Body of pancreas (tissue), 4 donors: ENCODE measurements around the gene FUBP1. TPM values are rescaled to one million over a fixed set of nuclear protein-coding genes. Genes with fewer than 3 reads are reported as not detected.

Experiments used
- ATAC-seq: fragments of 150-250 bp; one replicate; pipeline ENCODE4 v1.9.1; 2016
- DNase-seq, 4 donors: peaks; one replicate each; pipeline ENCODE4 v3.0.0-alpha.2; 2019
- H3K27ac ChIP-seq, 4 donors: fragments of 200-600 bp; sonication (generic); 1 replicate in 3 of 4; 2 replicates in 1 of 4; pipeline versions ENCODE4 v1.5.1 to v1.6.1; 2016 to 2019; ENCODE audit warnings: mild to moderate bottlenecking in 1 of 4, mixed read lengths in 1 of 4, moderate library complexity in 1 of 4
- H3K27me3 ChIP-seq, 2 donors: fragments of 200-600 bp; sonication (generic); one replicate each; pipeline ENCODE4 v1.6.0; 2016; ENCODE audit warnings: mild to moderate bottlenecking in 1 of 2
- H3K36me3 ChIP-seq, 2 donors: fragments of 200-600 bp; sonication (generic); replicated peaks in 1 of 2; 2 replicates each; pipeline ENCODE4 v1.5.1; 2016; ENCODE audit warnings: low read depth in 2 of 2; ENCODE audit not compliant: insufficient read depth in 1 of 2
- H3K4me1 ChIP-seq: fragments of 200-600 bp; sonication (generic); one replicate; pipeline ENCODE4 v1.6.0; 2016
- H3K4me3 ChIP-seq, 2 donors: fragments of 200-600 bp; sonication (generic); 1 replicate in 1 of 2; 2 replicates in 1 of 2; pipeline ENCODE4 v1.5.1; 2016 to 2019
- H3K9me3 ChIP-seq, 3 donors: fragments of 200-600 bp; sonication (generic); 1 replicate in 2 of 3; 2 replicates in 1 of 3; pipeline ENCODE4 v1.5.1; 2016
- CTCF ChIP-seq, 7 experiments: fragments of 450-650 bp in 4 of 7; fragments of 200-600 bp in 3 of 7; sonication (generic) in 3 of 7; IDR thresholded peaks; one replicate each; pipeline ENCODE4 v1.5.1; 2016 to 2019; ENCODE audit warnings: antibody characterized with exemption in 7 of 7
- POLR2A ChIP-seq, 3 donors: fragments of 450-650 bp; IDR thresholded peaks; one replicate each; pipeline ENCODE4 v1.6.1; 2016; ENCODE audit warnings: antibody characterized with exemption in 3 of 3, mild to moderate bottlenecking in 2 of 3
- WGBS, 2 donors: methylation state at CpG; one replicate each; pipeline ENCODE4 v1.1.5; 2017; 5-methylcytosine and 5-hydroxymethylcytosine counted together
- intact Hi-C: fragments of 100-400 bp; cut with DNase I; formaldehyde crosslinking; loops from one replicate; pipeline ENCODE4 v1.15.1; 2023
- total RNA-seq, 2 donors: library from RNA; depleted of rRNA; stranded (reverse); fragments of >200 nt; gene quantifications; one replicate each; pipeline ENCODE4 v1.1.0, GENCODE V29; 2016

FUBP1 gene
- total RNA-seq, 2 donors from 2014 or later, result 56.7 to 63.8 TPM

GRCh38 chr1:77910116-77910515, 68.8 kb downstream of the FUBP1 start:
- Histone ChIP-seq H3K36me3 (no peaks in the 10 kb centered on the region), H3K27me3 (no peaks in the 10 kb centered on the region), H3K9me3 (no peaks in the 10 kb centered on the region), H3K27ac (no peak overlapping the region), H3K4me3 (no peak overlapping the region), H3K4me1 (peaks cover 5% of the 10 kb centered on the region)
- no peak for TF ChIP-seq CTCF (IDR thresholded peaks at IDR 0.05)
- no peak for TF ChIP-seq POLR2A (IDR thresholded peaks at IDR 0.05)
- 90 to 99% methylated on average over 4 of the region's 4 CpGs for WGBS, 2 donors
- ATAC-seq (no peak), DNase-seq (no peak)
- intact Hi-C loops, result no loop called here

GRCh38 chr1:77906624-77907023, 72.2 kb downstream of the FUBP1 start:
- Histone ChIP-seq H3K27me3 (no peaks in the 10 kb centered on the region), H3K36me3 (no peaks in the 10 kb centered on the region), H3K4me1 (peaks cover 5% of the 10 kb centered on the region), H3K27ac (no peak overlapping the region), H3K9me3 (no peaks in the 10 kb centered on the region), H3K4me3 (no peak overlapping the region)
- intact Hi-C loops, result no loop called here
- 39 to 54% methylated on average over 1 of the region's 1 CpG for WGBS, 2 donors
- TF ChIP-seq POLR2A (IDR thresholded peaks at IDR 0.05) (no peak), CTCF (IDR thresholded peaks at IDR 0.05) (no peak)
- DNase-seq (no peak), ATAC-seq (no peak)

- Histone ChIP-seq H3K9me3 (no peaks in the 10 kb centered on the region), H3K36me3 (no peaks in the 10 kb centered on the region), H3K4me1 (peaks cover 5% of the 10 kb centered on the region), H3K4me3 (no peak overlapping the region), H3K27ac (no peak overlapping the region), H3K27me3 (no peaks in the 10 kb centered on the region)
- TF ChIP-seq POLR2A (IDR thresholded peaks at IDR 0.05) (no peak), CTCF (IDR thresholded peaks at IDR 0.05) (no peak)
- ATAC-seq, result no peak
- no peak for DNase-seq
- WGBS, 2 donors, result 52 to 54% methylated on average over 2 of the region's 2 CpGs
- intact Hi-C loops, result no loop called here
Measured at GRCh38 chr1:77906019-77906545, 72.8 kb downstream of the FUBP1 start.

- intact Hi-C loops, result no loop called here
- no peak for ATAC-seq
- 76 to 84% methylated on average over 1 of the region's 1 CpG for WGBS, 2 donors
Measured at GRCh38 chr1:77905603-77906002, 73.3 kb downstream of the FUBP1 start.

More at GRCh38 chr1:77905603-77906002, 73.3 kb downstream of the FUBP1 start:
- no peak overlapping the region for H3K4me3 ChIP-seq
- H3K27me3 ChIP-seq, result no peaks in the 10 kb centered on the region
- H3K9me3 ChIP-seq, result no peaks in the 10 kb centered on the region
- H3K27ac ChIP-seq, result no peak overlapping the region
- H3K36me3 ChIP-seq, result no peaks in the 10 kb centered on the region
- no peak for DNase-seq
- H3K4me1 ChIP-seq, result peaks cover 9% of the 10 kb centered on the region
- TF ChIP-seq CTCF (IDR thresholded peaks at IDR 0.05) (no peak), POLR2A (IDR thresholded peaks at IDR 0.05) (no peak)
